GM12878 (cell line): ENCODE measurements around the gene PHF8. TPM values are rescaled to one million over a fixed set of nuclear protein-coding genes. Genes with fewer than 3 reads are reported as not detected.
A peak's percentile ranks its signal among the peaks of the same experiment; 100 is the strongest.

Experiments used
- ATAC-seq: fragments of 200-7000 bp; cut with Tn5 transposase; 3 replicates; pipeline ENCODE4 v1.9.1; 2020; ENCODE audit warnings: mild to moderate bottlenecking, moderate library complexity
- BruUV-seq: library from RNA; stranded (reverse); fragments of 400-500 nt; replicated peaks from 2 replicates; lab custom pipeline; 2021; lab: Mats Ljungman, UMichigan
- CTCF ChIA-PET: fragments of 300-600 bp; sonication (Branson Sonifier 250); formaldehyde crosslinking; extraction: SDS; loops from one replicate; lab custom pipeline; 2021; ENCODE audit warnings: inconsistent platforms; lab: Yijun Ruan, JAX
- POLR2A ChIA-PET: fragments of 350-600 bp; formaldehyde crosslinking; extraction: SDS; loops from one replicate; lab custom pipeline; 2021; ENCODE audit warnings: inconsistent platforms; lab: Charles Lee
- RAD21 ChIA-PET: fragments of 300-600 bp; sonication (Branson Sonifier 250); formaldehyde crosslinking; loops from one replicate; lab custom pipeline; 2023; ENCODE audit warnings: antibody characterized with exemption; ENCODE audit not compliant: unreplicated experiment; lab: Charles Lee
- SMC1A ChIA-PET: fragments of 300-600 bp; sonication (Branson Sonifier 250); formaldehyde crosslinking; loops from one replicate; lab custom pipeline; 2023; ENCODE audit not compliant: unreplicated experiment, uncharacterized antibody; lab: Charles Lee
- DNase-seq: peaks from one replicate; pipeline ENCODE4 v3.0.0-alpha.2; 2011; ENCODE audit warnings: low read depth, low spot score
- FAIRE-seq: peaks from 3 replicates; lab custom pipeline; 2011; peaks lifted over from hg19 to GRCh38; lab: Jason Lieb, UNC
- H2AFZ ChIP-seq: 2 replicates; pipeline ENCODE4 v1.6.0; 2011; ENCODE audit warnings: low read depth, low read length, control low read depth; ENCODE audit not compliant: control insufficient read depth
- H3K27ac ChIP-seq: 2 replicates; pipeline ENCODE4 v1.5.1; 2011; ENCODE audit warnings: control low read depth; ENCODE audit not compliant: control insufficient read depth, insufficient read depth
- H3K27me3 ChIP-seq, 2 experiments: replicated peaks in 1 of 2; 2 replicates each; pipeline versions ENCODE4 v1.6.0 to v1.6.1; 2011; ENCODE audit warnings: low read length in 1 of 2; ENCODE audit not compliant: control insufficient read depth in 2 of 2, insufficient read depth in 2 of 2
- H3K36me3 ChIP-seq, 2 experiments: 2 replicates each; pipeline ENCODE4 v1.5.1; 2011; ENCODE audit warnings: low read length in 1 of 2; ENCODE audit not compliant: control insufficient read depth in 2 of 2, insufficient read depth in 2 of 2
- H3K4me1 ChIP-seq: 2 replicates; pipeline ENCODE4 v1.6.1; 2011; ENCODE audit warnings: mild to moderate bottlenecking, low read length, moderate library complexity, mixed read lengths; ENCODE audit not compliant: control insufficient read depth, insufficient read depth
- H3K4me2 ChIP-seq: 2 replicates; pipeline ENCODE4 v1.6.0; 2011; ENCODE audit warnings: control low read depth; ENCODE audit not compliant: control insufficient read depth, insufficient read depth
- H3K4me3 ChIP-seq: fragments of 200-600 bp; sonication (generic); 2 replicates; pipeline ENCODE4 v1.5.1; 2016
- H3K79me2 ChIP-seq: 2 replicates; pipeline ENCODE4 v1.6.0; 2011; ENCODE audit warnings: low read length; ENCODE audit not compliant: control insufficient read depth, insufficient read depth
- H3K9ac ChIP-seq: 2 replicates; pipeline ENCODE4 v1.8.0; 2011; ENCODE audit warnings: low read length, control low read depth, mixed read lengths; ENCODE audit not compliant: control insufficient read depth, insufficient read depth
- H3K9me3 ChIP-seq: replicated peaks from 3 replicates; pipeline ENCODE4 v1.5.1; 2011; ENCODE audit warnings: mild to moderate bottlenecking, low read length; ENCODE audit not compliant: control insufficient read depth, insufficient read depth
- H4K20me1 ChIP-seq: 2 replicates; pipeline ENCODE4 v1.6.0; 2011; ENCODE audit not compliant: control insufficient read depth, insufficient read depth
- CTCF ChIP-seq, 3 experiments: IDR thresholded peaks in 2 of 3; conservative IDR thresholded peaks in 1 of 3; 2 replicates each; pipeline ENCODE4 v1.5.1; 2011; ENCODE audit warnings: low read depth in 3 of 3, low read length in 3 of 3, mild to moderate bottlenecking in 3 of 3, control low read depth in 2 of 3, moderate library complexity in 2 of 3, inconsistent platforms in 1 of 3, mixed read lengths in 1 of 3; ENCODE audit not compliant: control insufficient read depth in 2 of 3, insufficient read depth in 1 of 3; ENCODE audit errors: extremely low read depth in 1 of 3
- EGR1 ChIP-seq, 2 experiments: IDR thresholded peaks; 1 replicate in 1 of 2; 2 replicates in 1 of 2; pipeline ENCODE4 v1.6.1; 2011 to 2012; ENCODE audit warnings: low read depth in 2 of 2, low read length in 2 of 2, borderline replicate concordance in 1 of 2, mild to moderate bottlenecking in 1 of 2, moderate library complexity in 1 of 2
- ELK1 ChIP-seq: IDR thresholded peaks from 2 replicates; pipeline ENCODE4 v1.6.1; 2012; ENCODE audit warnings: low read depth, low read length, improper control_type of control experiment
- EP300 ChIP-seq, 2 experiments: fragments of 150-350 bp in 1 of 2; IDR thresholded peaks; 2 replicates each; pipeline ENCODE4 v1.6.1; 2011 to 2012; ENCODE audit warnings: low read depth in 2 of 2, low read length in 2 of 2, borderline replicate concordance in 1 of 2, improper control_type of control experiment in 1 of 2, inconsistent platforms in 1 of 2; ENCODE audit not compliant: control insufficient read depth in 1 of 2
- IKZF1 ChIP-seq: fragments of 450-650 bp; conservative IDR thresholded peaks from 2 replicates; pipeline ENCODE4 v1.6.1; 2017; ENCODE audit warnings: antibody characterized with exemption, mild to moderate bottlenecking
- IRF5 ChIP-seq: fragments of 450-650 bp; IDR thresholded peaks from 2 replicates; pipeline ENCODE4 v1.6.1; 2017; ENCODE audit warnings: borderline replicate concordance
- MAX ChIP-seq: IDR thresholded peaks from 2 replicates; pipeline ENCODE4 v1.6.1; 2012; ENCODE audit warnings: low read depth, low read length, improper control_type of control experiment
- RAD21 ChIP-seq: IDR thresholded peaks from 2 replicates; pipeline ENCODE4 v1.6.1; 2011; ENCODE audit warnings: mild to moderate bottlenecking, low read depth, low read length, moderate library complexity; ENCODE audit not compliant: insufficient read depth
- RELA ChIP-seq: fragments of 450-650 bp; IDR thresholded peaks from 2 replicates; pipeline ENCODE4 v1.8.0; 2014; ENCODE audit warnings: borderline replicate concordance; ENCODE audit not compliant: partially characterized antibody
- RELB ChIP-seq: fragments of 450-650 bp; IDR thresholded peaks from 2 replicates; pipeline ENCODE4 v1.6.1; 2017; ENCODE audit warnings: low read depth, mild to moderate bottlenecking, moderate library complexity
- TCF12 ChIP-seq: IDR thresholded peaks from 2 replicates; pipeline ENCODE4 v1.6.1; 2011; ENCODE audit warnings: low read depth, mild to moderate bottlenecking, low read length
- TCF7 ChIP-seq: IDR thresholded peaks from 2 replicates; pipeline ENCODE4 v1.6.1; 2014; ENCODE audit warnings: antibody characterized with exemption, borderline replicate concordance
- WGBS: methylation state at CpG from one replicate; pipeline ENCODE4 v1.1.6; 2016; ENCODE audit warnings: low lambda C conversion rate; ENCODE audit not compliant: insufficient replicate concordance, insufficient coverage; ENCODE audit errors: missing lambda C conversion rate; 5-methylcytosine and 5-hydroxymethylcytosine counted together
- in situ Hi-C: fragments of 300-500 bp; cut with MboI; formaldehyde crosslinking; loops from 9 replicates; pipeline ENCODE4 v1.14.3; 2018; ENCODE audit warnings: mixed read lengths
- intact Hi-C: fragments of 100-400 bp; cut with micrococcal nuclease; formaldehyde crosslinking; loops from one replicate; pipeline ENCODE4 v1.14.2; 2022; ENCODE audit not compliant: unreplicated experiment
- polyA plus RNA-seq, 11 experiments: library from polyadenylated mRNA; depleted of rRNA in 4 of 11; unstranded in 6 of 11; stranded (reverse) in 5 of 11; fragments of >200 nt; fragmentation: Nextera tagmentation in 4 of 11; fragmentation: Illumina TruSeq in 1 of 11; extraction: Ambion mirVana in 4 of 11; extraction: Trizol in 1 of 11; gene quantifications; 1 replicate in 1 of 11; 2 replicates in 10 of 11; pipeline versions ENCODE4 v1.2.1 to v1.2.3, GENCODE V29; 2011 to 2016; ENCODE audit warnings: inconsistent platforms in 2 of 11, missing spikeins in 2 of 11, low read depth in 1 of 11
- total RNA-seq, 4 experiments: library from RNA; depleted of rRNA in 3 of 4; stranded (reverse); fragments of >200 nt in 3 of 4; fragmentation: Illumina TruSeq in 1 of 4; extraction: Trizol in 1 of 4; gene quantifications; 2 replicates each; pipeline versions ENCODE4 v1.2.1 to v1.2.3, GENCODE V29; 2013 to 2021

Gene PHF8
- total and polyA plus RNA-seq, 10 of the 15 experiments (the other 5 are each of a cell fraction or from before 2014, with no cell fraction given) = 2.4 to 23.7 (median 12.7) TPM

- TF ChIP-seq EP300 (IDR thresholded peaks at IDR 0.05; ENCODE audit: borderline replicate concordance in 1 of 2, control insufficient read depth in 1 of 2, low read depth in 2 of 2, low read length in 2 of 2) = no peak
- no peak for TF ChIP-seq RELB
- no peak for TF ChIP-seq RELA
- no peak for TF ChIP-seq IKZF1
- TF ChIP-seq TCF12 = no peak
- no peak for TF ChIP-seq TCF7
- TF ChIP-seq ELK1 = no peak
Observed at GRCh38 chrX:54043056-54043455, 1.2 kb downstream of the PHF8 start (continued).

GRCh38 chrX:54042609-54043021 is 1.7 kb downstream of the PHF8 start:
- no peak overlapping the region; the same call in 1 of the 2 replicates for H2AFZ ChIP-seq
- DNase-seq = no peak
- TF ChIP-seq ELK1 (no peak), EGR1 (IDR thresholded peaks at IDR 0.05; ENCODE audit: borderline replicate concordance in 1 of 2, low read depth in 2 of 2, low read length in 2 of 2) (0 out of 3 replicates have a peak, but pooled peaks of 1 of the 2 experiments have one; percentile 30), MAX (no peak), CTCF (IDR thresholded peaks at IDR 0.05 in 2 of 3, conservative IDR thresholded peaks at IDR 0.05 in 1 of 3; ENCODE audit: control insufficient read depth in 2 of 3, extremely low read depth in 1 of 3, insufficient read depth in 1 of 3, low read depth in 3 of 3, low read length in 3 of 3) (peak in 2 of 3 experiments; percentile 29 to 32; a peak in 3 of 6 replicates), IRF5 (no peak), RAD21 (0 out of 2 replicates have a peak, but pooled peaks have one; percentile 18)

More at GRCh38 chrX:54042609-54043021, 1.7 kb downstream of the PHF8 start:
- ChIA-PET CTCF (interaction anchor here (0.8 to 1.3 kb wide), 4 partner anchors 12 to 672 kb away, joined by 3 to 5 read pairs (median 4); partner anchors contain the start of gene TSR2), RAD21 (interaction anchor here (0.6 to 1.5 kb wide), 11 partner anchors 37 to 744 kb away, joined by 3 to 10 read pairs (median 3); partner anchors contain the start of gene TSR2), SMC1A (interaction anchor here (0.6 to 1.6 kb wide), 4 partner anchors 11 to 597 kb away, joined by 3 to 4 read pairs (median 3); no protein-coding TSS in a partner anchor), POLR2A (interaction anchor here (0.5 to 1.7 kb wide), 5 partner anchors 140 to 883 kb away, joined by 3 to 7 read pairs (median 4); no protein-coding TSS in a partner anchor)
- no peaks in the 10 kb centered on the region for H4K20me1 ChIP-seq
- H3K4me1 ChIP-seq = peaks cover 4% of the 10 kb centered on the region; the same call in 1 of the 2 replicates
- no peaks in the 10 kb centered on the region; the same call in 2 of the 3 replicates for H3K9me3 ChIP-seq
- intact Hi-C loops = loop anchor here (5.0 kb wide), 3 partner anchors 360 to 595 kb away; partner anchors contain the start of gene TSR2
- no peak overlapping the region for H3K9ac ChIP-seq
- peaks cover 11% of the 10 kb centered on the region for H3K79me2 ChIP-seq
- no peak overlapping the region for H3K27ac ChIP-seq
- FAIRE-seq (no peak), ATAC-seq (peak; percentile 40)
- no peaks in the 10 kb centered on the region; a peak in 1 of 4 replicates for H3K36me3 ChIP-seq
- no TSS peak for BruUV-seq
- in situ Hi-C loops = no loop called here
- WGBS = 37% methylated on average over 19 of the region's 26 CpGs
- H3K4me3 ChIP-seq = peak overlapping the region; percentile 66; the same call in 1 of the 2 replicates
- no peaks in the 10 kb centered on the region for H3K27me3 ChIP-seq
- 0 out of 2 replicates have a peak overlapping the region, but pooled peaks have one; percentile 33 for H3K4me2 ChIP-seq
